Superior temporal gyrus (tissue), 1 donor: ENCODE data around the gene SH3BGR.

Source experiments
- DNase-seq: peaks from one replicate; pipeline ENCODE4 v3.0.0-alpha.2; 2016; ENCODE audit errors: extremely low spot score

SH3BGR gene

DNA sequence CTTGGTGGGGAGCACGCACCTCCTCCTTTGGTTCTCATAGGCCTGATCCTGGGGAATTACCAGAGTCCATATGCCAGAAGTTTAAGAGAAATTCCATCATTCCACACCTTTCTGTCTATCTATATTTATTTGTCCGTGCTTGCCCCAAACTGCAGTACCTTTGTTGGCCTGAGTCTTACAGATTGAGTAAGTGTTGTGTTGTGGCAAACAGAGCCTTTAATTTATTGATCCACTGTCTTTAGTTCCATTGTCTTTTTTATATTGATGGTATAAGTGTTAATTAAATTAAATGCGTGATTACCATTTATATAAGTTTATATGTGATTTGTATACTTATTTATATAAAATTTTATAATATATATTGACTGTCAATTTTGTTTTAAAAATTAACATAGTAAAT lies 4.9 kb downstream of the SH3BGR start:
- no peak for DNase-seq

GRCh38 chr21:39461419-39461818 lies 9.6 kb downstream of the SH3BGR start:
- no peak for DNase-seq

DNA sequence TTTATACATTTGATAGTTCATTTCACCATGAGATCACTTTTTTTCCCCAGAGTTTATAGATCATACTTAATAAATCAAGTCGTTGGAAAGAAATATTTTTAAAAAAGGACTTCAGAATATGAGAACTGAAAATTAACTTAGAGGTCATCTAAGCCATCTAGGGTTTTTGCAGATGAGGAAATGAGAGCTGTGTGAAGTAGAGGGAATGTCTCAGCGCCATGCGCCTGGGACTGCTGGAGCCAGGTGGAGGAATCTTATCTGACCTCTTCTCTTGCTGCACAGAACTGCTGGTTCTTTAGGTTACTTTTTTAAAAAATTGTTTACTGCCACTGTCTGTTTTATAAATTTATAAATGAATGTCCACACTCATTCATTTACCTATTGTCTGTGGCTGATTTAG lies 11.5 kb downstream of the SH3BGR start:
- no peak for DNase-seq

DNA sequence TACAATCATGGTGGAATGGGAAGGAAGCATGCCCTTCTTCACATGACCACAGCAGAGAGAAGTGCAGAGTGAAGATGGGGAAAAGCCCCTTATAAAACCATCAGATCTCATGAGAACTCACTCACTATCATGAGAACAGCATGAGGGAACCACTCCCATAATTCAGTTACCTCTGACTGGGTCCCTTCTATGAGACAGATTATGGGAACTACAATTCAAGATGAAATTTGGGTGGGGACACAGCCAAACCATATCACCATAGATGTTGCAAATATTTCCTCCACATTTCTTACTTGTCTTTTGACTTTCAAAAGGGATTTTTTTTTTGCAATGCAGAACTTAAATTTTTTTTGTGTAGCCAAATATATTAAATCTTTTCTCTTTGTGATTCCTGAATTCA lies 14.8 kb downstream of the SH3BGR start:
- DNase-seq, result no peak

DNA sequence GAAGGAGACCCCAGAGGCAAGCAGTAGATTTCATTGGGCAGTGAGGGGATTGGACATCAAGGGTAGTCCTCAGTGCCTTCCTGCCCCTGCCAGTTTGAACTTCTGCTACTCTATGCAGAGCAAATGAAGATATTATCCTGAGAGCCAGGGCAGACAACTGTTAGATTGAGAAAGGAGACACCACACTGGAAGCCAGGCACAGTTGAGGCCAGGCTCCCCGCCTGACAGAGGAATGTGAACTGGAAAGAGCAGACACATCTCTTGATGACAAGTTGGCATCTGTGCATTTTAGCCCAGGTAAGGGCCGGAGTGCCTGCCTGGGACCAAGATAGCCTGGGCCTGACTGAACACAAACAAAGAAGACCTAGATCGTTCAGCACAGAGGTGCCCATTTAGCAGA lies 16.0 kb downstream of the SH3BGR start:
- DNase-seq, result no peak

- no peak for DNase-seq
Observed at GRCh38 chr21:39468559-39468958, 16.8 kb downstream of the SH3BGR start.

DNA sequence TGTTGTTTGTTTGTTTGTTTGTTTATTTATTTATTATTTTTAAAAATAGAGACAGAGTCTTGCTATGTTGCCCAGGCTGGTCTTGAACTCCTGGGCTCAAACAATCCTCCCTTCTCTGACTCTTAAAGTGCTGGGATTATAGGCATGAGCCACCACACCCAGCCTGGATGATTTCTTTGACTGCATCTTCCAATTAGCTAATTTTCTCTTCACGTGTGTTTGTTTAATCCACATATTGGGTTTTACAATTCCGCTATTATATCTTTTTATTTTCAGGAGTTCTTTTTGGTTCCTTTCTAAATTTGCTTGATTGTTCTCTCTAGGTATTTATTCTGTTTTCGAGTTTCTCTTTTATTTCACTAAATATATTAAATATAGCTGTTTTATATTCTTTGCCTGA lies 19.8 kb downstream of the SH3BGR start:
- DNase-seq, result no peak

GRCh38 chr21:39472786-39473185 lies 21.0 kb downstream of the SH3BGR start:
- DNase-seq, result no peak

DNA sequence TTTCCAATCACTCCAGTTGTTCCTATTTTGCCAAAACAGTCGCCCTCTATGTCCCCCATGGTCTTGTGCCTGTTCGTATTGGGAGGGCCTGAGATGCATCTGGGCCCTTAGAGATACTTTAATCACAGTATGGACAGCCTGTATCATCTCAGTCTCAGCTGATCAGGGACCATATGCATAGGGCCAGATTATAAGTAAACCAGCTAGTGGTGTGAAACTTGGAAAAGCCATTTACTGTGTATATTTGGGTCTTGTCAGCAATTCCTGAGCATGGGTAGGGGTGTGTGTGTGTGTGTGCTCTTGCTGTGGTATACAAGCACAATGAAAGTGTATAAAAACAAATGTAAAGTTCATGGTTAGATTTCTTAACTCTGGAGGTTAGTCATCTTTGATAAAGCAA lies 22.8 kb downstream of the SH3BGR start:
- DNase-seq, result no peak

- no peak for DNase-seq
Observed at GRCh38 chr21:39479164-39479813, 27.5 kb downstream of the SH3BGR start.

DNA sequence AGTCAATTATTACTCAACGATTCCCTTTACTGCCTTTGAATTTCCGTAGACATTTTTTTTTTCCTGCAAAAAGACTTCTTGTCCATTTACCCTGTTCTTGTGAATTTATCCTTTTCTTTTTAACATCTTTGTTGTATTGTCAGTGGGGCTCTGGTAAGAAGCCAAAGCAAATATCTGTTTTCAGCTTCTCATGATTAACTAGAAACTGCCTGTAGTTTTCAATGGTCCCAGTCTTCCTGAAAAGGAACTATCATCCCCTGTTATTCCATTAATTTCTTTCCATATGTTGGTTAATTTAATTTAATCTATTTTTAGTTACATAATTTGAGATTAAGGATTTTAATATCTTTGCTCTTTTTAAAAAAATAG lies 28.0 kb downstream of the SH3BGR start:
- DNase-seq, result no peak

- no peak for DNase-seq
Observed at GRCh38 chr21:39480271-39480670, 28.5 kb downstream of the SH3BGR start.

GRCh38 chr21:39481886-39482285 lies 30.1 kb downstream of the SH3BGR start:
- DNase-seq, result no peak

- DNase-seq, result no peak
Observed at GRCh38 chr21:39483917-39484316, 32.1 kb downstream of the SH3BGR start.

GRCh38 chr21:39484711-39485276 lies 33.0 kb downstream of the SH3BGR start:
- no peak for DNase-seq

- DNase-seq, result no peak
Observed at GRCh38 chr21:39489380-39489924, 37.7 kb downstream of the SH3BGR start.

DNA sequence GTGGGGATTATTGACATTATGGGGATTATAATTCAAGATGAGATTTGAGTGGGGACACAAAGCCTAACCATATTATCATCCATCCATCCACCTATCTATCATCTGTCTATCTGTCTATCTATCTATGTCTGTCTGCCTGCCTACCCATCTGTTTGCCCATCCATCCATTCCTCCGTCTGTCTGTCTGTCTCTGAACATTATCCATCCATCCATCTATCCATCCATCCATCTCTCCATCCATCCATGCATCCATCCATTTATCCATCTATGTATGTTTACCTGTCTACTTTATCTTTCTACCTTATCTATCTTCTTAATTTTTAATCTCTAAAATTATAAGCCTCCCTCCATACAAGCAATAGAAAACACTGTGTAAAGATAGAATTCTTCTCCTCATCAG lies 47.4 kb downstream of the SH3BGR start:
- no peak for DNase-seq

GRCh38 chr21:39502631-39503030 lies 50.9 kb downstream of the SH3BGR start:
- DNase-seq, result peak; percentile 73

GRCh38 chr21:39503123-39503762 lies 51.5 kb downstream of the SH3BGR start:
- DNase-seq, result no peak

GRCh38 chr21:39504230-39504629 lies 52.5 kb downstream of the SH3BGR start:
- DNase-seq, result no peak

- no peak for DNase-seq
Observed at GRCh38 chr21:39510240-39510639, 58.5 kb downstream of the SH3BGR start.

DNA sequence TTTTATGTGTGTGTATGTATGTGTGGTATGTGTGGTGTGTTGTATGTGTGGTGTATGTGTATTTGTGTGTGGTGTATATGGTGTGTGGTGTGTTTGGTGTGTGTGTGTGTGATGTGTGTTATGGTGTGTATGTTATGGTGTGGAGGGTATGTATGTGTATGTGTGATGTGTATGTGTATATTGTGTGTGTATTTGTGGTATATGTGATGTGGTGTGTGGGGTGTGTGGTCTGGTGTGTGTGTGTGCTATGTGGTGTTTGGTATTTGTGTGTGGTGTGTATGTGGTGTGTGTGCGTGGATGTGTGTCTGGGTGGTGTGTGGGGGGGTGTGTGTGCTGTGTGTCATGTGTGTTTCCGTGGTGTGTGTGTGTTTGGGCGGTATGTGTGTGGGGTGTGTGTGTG lies 59.3 kb downstream of the SH3BGR start:
- no peak for DNase-seq

- no peak for DNase-seq
Observed at GRCh38 chr21:39513735-39514134, 62.0 kb downstream of the SH3BGR start.
